Erythroblast (primary cell): ENCODE data around the gene MED16.

Experiments
- GATA1 ChIP-seq: IDR thresholded peaks from 2 replicates; pipeline ENCODE4 v1.6.1; 2011; ENCODE audit warnings: low read depth, mild to moderate bottlenecking, control low read depth, low read length, moderate library complexity
- POLR2A ChIP-seq: IDR thresholded peaks from 2 replicates; pipeline ENCODE4 v1.6.1; 2011; ENCODE audit warnings: mild to moderate bottlenecking, low read length

DNA sequence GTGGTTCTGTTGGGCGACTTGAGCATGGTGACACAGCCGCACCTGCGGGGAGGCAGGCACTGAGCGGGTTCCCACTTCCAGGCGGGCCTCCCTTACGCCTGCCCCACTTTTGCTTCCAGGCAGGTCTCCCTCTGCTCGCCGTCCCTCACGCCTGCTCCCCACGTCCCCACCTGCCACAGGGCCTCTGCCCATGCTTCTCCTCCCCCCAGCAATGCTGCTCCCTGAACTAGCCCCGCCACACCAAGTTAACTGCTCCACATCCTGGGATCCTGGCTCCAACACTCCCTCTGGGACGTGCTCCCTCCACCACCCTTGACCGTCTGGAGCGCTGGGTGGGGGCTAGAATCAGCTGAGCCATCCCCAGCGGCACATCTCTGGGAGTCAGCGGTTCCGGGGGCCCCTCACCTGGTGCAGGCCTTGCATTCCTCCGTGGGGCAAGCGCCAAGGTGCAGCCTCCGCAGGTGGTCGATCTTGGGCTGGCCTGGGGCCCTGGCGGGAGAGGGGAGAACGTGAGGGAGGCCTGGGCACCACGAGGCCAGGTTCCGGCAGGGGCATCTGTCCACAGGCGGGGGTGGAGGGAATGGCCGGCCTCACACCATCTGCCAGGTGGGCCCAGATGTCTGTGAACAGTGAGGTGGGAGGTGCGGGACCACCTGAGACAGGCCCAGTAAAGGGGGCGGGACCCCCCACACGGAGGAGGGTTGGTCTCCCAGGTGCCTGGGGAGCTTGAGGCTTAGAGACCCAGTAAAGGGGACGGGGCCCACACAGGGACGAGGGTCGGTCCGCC, 24.3 kb downstream of the MED16 start:
- TF ChIP-seq POLR2A (no peak), GATA1 (no peak)
